T-helper 9 cell (primary cell): ENCODE results near the gene UBTF.

Source experiments
- DNase-seq: peaks from one replicate; pipeline ENCODE4 v3.0.0-alpha.2; 2020

UBTF gene

GRCh38 chr17:44193326-44194084 lies 26.0 kb downstream of the UBTF start:
- no peak for DNase-seq

DNA sequence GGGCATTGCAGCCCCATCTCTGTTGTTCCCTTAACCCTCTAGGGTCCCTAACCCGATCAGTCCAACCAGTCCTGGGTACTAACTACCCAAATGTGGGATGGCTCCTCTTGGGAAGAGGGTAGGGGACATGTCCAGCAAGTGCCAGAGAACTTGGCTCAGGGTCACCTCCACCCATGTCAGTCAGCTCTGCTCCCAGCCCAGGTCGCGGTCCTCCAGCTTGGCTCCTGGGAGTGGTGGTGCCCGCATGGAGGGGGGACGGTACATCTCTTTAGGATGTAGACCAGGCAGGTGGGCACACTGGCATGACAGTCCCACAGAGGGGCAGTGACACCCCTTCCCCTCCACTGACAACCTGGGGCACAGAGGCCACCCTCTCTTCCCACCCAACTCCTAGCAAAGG lies 26.7 kb downstream of the UBTF start:
- DNase-seq: no peak

DNA sequence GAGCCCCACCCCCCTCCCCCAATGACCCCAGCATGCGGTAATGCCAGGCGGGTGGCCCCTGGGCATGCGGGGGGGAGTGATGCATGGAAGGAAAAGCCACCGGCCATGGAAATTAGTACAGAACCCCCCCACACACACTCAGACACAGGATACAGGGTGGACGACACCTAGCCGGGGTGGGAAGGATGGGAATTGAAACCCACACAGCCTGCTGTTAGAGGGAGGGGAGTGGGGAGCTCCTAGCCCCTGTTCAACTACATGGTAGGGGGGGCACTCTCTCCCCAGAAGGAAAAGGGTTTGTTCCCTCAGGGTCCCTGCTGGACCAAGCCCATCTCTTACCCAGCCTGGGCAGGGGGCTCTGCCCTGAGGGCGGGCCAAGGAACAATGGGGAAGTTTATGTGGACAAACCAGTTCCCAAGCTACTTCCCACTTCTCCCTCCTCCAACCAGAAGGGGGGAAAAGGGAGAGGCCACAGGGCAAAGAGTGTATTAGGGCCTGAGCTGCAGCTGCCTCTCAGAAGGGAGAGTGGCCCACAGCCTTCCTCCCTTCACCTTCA lies 27.5 kb downstream of the UBTF start:
- DNase-seq: no peak

- no peak for DNase-seq
These were observed 28.1 kb downstream of the UBTF start for GRCh38 chr17:44191369-44191768.

DNA sequence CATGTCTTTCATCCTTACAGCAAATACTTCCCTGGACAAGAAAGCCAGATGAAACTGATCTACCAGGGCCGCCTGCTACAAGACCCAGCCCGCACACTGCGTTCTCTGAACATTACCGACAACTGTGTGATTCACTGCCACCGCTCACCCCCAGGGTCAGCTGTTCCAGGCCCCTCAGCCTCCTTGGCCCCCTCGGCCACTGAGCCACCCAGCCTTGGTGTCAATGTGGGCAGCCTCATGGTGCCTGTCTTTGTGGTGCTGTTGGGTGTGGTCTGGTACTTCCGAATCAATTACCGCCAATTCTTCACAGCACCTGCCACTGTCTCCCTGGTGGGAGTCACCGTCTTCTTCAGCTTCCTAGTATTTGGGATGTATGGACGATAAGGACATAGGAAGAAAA lies 29.0 kb downstream of the UBTF start:
- DNase-seq: no peak

DNA sequence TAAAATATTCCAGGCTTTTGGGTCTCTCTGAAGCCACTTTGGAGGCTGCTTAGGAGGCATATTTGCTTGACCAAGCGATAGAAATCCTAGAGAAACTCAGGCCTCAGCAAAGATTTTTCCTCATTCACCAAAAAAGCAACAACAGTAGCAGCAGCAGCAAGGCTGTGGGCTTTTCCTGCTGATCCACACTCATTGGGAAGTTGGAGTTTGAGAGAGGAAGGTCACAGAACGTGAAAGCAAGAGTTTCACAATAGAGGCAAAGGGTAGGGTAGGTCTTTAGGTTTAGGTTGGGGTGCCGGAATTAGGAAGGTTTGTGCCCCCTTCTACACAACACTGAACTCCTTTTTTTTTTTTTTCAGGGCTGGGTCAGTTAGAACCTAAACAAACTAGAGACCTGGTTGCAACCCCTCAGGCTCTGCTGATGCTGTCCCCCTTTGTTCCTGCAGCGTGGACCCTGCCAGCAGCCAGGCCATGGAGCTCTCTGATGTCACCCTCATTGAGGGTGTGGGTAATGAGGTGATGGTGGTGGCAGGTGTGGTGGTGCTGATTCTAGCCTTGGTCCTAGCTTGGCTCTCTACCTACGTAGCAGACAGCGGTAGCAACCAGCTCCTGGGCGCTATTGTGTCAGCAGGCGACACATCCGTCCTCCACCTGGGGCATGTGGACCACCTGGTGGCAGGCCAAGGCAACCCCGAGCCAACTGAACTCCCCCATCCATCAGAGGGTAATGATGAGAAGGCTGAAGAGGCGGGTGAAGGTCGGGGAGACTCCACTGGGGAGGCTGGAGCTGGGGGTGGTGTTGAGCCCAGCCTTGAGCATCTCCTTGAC lies 30.7 kb downstream of the UBTF start:
- DNase-seq: no peak

DNA sequence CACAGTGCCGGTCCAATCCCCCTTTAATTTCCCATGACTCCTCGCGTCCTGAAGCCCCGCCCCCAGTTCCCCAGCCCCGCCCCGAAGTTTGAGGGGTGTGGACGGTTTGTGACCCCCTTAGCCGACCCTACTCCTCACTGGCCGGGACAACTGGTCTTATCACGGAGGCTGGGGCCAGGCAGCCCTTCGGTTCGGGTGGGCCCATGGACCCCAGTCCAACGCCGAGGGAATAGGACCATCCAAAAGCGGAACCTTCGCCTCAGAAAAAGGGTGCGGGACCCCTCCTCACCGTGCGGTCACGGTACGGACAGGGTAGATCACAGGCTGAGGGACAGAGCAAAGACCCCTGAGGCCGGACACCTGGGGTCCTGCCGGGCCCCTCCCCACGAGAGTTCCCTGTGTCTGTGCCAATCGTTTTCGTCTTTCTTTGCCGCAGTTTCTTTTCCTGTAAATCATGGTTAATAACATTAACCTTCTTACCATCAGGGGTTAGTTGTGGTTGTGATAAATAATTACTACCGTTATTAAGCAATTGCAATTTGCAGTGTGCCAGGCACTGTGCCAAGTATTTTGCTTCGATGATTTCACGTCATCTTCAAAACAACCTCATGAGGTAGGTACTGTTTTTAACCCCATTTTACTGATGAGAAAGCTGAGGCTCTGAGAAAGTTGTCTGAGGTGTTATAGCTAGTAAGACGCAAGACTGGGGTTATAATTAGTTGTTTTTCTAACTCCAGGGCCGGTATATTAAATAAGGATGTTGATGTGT lies 32.2 kb downstream of the UBTF start:
- DNase-seq: no peak

DNA sequence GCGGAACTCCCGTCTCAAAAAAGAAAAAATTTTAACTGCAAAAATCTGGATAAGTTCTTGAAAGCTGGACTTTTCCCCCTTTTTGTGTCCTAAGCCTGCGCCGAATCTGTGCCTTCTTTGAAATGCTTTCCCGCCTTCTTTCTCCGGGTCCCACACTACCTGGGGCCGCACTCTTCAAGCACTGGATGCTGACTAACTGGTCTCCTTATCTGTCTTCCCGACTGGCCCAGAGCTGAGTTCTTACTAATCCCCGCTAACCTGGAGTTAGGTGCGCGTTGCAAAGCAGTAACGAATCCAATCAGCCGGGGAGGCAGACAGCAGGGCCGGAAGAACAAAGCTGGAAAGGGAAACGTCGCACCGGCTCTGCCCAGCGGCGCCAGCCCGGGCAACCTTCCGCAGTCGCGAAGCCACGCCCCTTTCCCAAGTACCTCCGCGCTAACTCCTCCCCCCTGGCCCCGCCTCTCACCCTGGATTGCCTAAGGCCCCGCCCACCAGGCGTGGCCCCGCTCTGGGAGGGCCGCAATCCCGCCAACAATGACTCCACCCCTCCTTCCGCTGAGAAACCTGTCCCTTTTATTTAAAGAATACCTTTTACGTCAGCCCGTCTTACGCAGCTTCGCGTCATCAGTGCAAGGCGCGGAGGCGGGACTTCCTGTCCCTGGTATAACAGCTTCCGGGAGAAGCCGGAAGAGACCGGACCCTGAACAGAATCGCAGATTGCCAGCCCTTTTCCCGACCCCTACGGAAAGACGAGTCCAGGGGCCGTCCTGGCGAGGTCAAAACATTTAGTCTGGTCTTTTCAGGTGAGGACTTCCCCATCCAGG lies 33.0 kb downstream of the UBTF start, which contains the start of gene TMUB2:
TMUB2 (plus strand) TSS at position 666 of the 824 bp plus-strand sequence. CDS start 737 bp downstream, outside the sequence.
- peak; percentile 100 for DNase-seq

DNA sequence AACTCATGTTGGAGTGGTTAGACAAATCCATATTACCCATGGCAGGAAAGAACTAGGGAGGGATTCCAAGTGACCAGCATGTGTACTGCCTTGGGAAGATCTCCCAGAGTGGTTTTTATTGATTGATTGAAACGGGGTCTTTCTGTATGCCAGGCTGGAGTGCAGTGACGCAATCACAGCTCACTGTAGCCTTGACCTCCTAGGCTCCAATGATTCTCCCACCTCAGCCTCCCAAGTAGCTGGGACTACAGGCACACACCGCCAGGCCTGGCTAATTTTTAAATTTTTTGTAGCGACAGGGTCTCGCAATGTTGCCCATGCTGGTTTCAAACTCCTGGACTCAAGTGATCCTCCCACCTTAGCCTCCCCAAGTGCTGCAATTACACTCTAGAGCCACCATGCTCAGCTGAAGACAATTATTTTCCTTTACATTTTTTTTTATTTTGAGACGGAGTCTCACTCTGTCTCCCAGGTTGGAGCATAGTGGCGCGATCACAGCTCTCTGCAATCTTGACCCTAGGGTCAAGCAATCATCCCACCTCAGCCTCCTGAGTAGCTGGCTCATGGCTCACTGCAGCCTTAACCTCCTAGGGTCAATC lies 35.2 kb downstream of the UBTF start:
- DNase-seq: no peak

- DNase-seq: no peak
These were observed 36.5 kb downstream of the UBTF start for GRCh38 chr17:44183024-44183423.

- no peak for DNase-seq
These were observed 41.3 kb downstream of the UBTF start for GRCh38 chr17:44178133-44178532.

DNA sequence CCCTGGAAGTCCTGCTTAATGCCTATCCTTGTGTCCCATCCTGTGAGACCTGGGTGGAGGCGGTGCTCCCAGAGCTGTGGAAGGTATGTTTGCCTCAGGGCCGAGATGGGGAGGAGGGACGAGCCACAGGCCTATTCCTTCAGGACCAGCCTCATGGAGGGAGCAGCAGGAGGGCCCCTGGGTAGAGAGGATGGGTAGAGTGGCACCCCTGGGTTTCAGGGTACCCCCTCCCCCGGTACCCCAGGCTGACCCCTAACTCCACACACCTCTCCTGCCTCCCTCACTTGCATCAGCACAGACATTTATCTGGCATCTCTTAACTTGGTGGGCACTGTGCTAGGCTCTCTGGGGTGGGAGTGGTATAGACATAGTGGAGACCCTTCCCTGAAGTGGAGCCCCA lies 41.8 kb downstream of the UBTF start:
- DNase-seq: no peak

DNA sequence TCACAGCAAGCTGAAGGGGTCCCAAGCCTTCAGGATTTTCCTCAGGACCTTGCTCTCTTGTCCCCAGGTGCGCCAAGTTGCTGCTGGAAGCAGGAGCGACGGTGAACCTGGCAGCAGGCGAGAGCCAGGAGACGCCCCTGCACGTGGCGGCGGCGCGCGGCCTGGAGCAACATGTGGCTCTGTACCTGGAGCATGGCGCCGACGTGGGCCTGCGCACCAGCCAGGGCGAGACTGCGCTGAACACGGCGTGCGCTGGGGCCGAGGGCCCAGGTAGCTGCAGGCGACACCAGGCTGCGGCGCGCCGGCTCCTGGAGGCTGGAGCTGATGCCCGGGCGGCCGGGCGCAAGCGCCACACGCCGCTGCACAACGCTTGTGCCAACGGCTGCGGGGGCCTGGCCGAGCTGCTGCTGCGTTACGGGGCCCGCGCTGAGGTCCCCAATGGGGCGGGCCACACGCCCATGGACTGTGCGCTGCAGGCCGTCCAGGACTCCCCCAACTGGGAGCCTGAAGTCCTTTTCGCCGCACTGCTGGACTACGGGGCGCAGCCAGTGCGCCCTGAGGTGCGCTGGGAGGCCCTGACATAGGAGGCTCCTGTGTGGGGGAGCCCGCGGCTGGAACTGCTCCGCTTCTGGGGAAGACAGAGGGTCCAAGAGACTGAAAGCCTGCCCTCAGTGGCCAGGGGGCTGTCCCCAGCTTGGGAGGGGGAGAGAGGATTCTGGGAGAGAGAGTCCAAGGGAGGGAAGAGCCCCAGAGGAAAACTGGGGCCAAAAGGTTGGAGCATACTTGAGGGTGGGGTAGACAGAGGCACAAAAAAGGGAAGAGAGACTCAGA lies 42.6 kb downstream of the UBTF start:
- no peak for DNase-seq

DNA sequence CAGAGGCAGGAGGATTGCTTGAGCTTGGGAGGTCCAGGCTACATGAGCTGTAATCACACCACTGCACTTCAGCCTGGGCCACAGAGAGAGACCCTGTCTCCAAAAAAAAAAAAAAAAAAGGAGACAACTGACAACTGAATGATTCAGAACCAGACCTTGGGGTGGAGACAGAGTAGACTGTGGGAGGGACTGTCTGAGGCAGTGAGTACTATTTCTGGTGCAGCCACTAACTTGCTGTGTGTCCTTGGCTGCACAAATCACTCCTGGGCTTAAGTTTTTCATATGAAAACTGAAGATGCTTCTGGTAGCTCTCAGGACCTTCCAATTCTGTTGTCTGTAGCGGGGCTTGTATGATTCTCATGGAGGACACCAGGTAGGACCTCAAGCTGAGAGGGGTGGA lies 43.2 kb downstream of the UBTF start:
- no peak for DNase-seq

- DNase-seq: no peak
These were observed 45.0 kb downstream of the UBTF start for GRCh38 chr17:44174427-44174826.

GRCh38 chr17:44171931-44172455 lies 47.5 kb downstream of the UBTF start:
- no peak for DNase-seq

DNA sequence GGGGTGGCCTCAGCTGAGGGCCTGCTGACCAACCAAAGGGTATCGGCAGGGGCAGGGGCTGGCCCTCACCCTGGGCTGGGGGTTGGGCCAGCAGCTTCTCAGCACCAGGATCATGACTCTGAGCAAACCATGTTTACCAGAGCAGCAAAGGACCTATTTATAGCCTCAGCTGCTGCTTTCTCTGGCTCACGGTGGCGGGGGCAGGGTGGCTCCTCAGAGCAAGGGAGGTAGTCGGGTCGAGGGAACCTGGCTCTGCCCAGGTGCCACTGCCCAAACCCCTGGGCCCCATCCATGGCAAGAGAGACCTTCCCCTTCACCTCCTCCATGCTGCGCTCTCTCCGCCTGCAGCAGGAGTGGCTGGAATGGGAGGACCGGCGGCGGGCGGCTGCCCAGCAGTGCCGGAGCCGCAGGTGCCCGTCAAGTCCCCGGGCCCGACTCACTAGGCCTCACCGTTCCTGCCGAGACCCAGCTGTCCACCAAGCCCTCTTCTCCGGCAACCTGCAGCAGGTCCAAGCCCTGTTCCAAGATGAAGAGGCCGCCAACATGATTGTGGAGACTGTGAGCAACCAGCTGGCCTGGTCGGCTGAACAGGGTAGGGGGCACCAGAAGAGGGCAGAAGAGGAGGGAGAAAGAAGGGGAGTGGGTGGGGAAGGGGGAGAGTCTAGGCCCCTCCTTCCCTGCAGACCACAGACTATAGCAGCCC lies 48.8 kb downstream of the UBTF start, which contains the start of gene ASB16:
ASB16 (plus strand) TSS at position 206 of the 703 bp plus-strand sequence; CDS start at position 292, 86 bp downstream.
- DNase-seq: no peak

- DNase-seq: no peak
These were observed 49.4 kb downstream of the UBTF start for GRCh38 chr17:44170135-44170498.

DNA sequence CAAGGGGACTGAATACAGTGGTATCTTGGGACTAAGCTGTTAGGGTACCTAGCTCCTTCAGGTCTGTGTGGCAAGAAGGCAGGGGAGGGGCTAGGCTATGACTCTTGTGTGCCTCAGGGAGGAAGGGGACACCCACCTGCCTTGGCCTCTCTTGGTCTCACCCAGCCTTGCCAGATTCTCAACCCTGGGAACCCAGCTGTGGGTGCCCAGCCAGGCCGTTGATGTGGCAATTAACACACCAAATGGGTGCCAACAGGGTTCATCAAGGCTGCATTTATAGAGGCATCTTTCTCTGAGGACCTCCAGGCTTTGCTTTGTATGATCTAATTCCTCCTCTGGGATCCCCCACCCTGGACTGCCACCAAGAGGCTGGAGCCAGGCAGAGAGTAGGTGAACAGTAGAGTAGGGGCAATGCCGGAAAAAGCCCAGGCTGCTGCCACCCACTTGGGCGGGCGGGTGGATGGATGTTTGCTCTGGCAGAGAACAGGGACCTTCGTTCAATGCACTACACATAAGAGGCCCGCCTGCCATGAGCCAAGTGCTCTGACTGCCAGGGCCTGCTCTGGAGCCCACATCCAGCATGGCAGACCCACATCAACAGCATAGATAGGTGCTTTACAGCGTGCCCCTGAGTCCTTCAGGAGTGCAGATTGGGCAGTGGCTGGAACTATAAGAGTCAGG lies 52.2 kb downstream of the UBTF start:
- DNase-seq: no peak
